HG02759 (cell line): ENCODE results near the gene INPP5K.
A peak's percentile ranks its signal among the peaks of the same experiment; 100 is the strongest.
"Not testable (repeated sequence)": the region's sequence is repeated elsewhere in the genome, so short reads cannot be mapped to it uniquely, and the experiment has no call there.

ENCODE experiments used
- ATAC-seq: cut with Tn5 transposase; IDR thresholded peaks from one replicate; pipeline ENCODE4 v1.9.1; 2021; ENCODE audit warnings: mild to moderate bottlenecking, moderate library complexity; ENCODE audit not compliant: unreplicated experiment

Gene INPP5K

GRCh38 chr17:1469231-1469852, 47.1 kb downstream of the INPP5K start:
- no peak for ATAC-seq

GRCh38 chr17:1467898-1468492, 48.4 kb downstream of the INPP5K start:
- no peak for ATAC-seq

GRCh38 chr17:1467258-1467657, 49.2 kb downstream of the INPP5K start:
- no peak for ATAC-seq

DNA sequence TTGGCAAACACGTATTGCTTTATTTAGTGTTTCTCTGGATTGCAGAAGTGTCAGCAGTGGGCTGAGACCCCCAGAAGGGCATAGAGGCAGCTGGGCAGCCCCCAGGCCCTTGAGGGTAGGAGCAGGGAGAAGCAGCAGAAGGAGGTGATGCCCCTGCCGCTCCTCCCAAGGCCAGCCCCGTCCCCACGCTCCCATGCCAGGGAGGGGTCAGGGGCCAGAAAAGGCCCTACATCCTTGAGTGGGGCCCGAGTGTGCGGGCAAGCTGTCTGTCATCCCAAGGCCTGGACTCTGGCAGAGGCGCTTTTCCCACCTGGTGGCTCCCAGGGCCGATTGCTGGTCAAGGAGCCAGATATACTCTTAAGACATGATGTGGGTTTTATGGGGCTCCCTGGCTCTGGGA, 52.2 kb downstream of the INPP5K start:
- ATAC-seq = no peak

DNA sequence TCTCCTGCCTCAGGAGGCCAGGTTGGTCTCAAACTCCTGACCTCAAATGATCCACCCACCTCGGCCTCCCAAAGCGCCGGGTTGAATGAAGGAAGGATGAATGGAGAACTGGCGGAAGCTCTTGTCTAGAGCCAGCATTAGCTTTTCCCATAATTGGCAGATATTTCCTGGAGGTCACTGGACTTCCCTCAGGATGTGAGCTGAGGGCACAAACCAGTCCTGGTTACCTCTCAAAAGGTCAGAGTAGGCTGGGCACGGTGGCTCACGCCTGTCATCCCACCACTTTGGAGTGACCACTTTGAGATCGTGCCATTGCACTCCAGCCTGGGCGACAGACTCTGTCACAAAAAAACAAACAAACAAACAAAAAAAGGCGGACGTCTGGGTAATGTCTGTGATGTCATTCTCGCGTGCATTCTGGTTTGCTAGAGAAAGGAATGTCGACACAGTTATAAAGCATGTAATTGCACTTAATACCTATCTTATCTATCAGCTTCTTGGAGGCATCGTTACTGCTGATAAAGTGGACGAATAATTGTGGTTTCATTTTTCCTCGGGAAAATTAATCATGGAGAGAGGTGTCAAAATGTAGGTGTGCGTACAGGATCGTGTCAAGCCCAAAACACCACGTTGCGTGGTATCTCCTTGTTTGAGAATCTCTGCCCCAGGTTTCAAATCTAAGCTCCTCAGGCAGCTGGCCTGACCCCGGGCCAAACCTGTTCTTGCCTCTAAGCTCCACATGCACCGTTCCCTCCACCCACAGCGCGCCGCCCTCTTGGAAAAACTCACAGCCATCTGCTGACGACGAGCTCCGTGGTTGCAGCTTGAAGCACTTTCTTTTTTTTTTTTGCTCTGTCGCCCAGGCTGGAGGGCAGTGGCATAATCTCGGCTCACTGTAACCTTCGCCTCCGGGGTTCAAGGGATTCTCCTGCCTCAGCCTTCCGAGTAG, 54.0 kb downstream of the INPP5K start:
- no peak for ATAC-seq

DNA sequence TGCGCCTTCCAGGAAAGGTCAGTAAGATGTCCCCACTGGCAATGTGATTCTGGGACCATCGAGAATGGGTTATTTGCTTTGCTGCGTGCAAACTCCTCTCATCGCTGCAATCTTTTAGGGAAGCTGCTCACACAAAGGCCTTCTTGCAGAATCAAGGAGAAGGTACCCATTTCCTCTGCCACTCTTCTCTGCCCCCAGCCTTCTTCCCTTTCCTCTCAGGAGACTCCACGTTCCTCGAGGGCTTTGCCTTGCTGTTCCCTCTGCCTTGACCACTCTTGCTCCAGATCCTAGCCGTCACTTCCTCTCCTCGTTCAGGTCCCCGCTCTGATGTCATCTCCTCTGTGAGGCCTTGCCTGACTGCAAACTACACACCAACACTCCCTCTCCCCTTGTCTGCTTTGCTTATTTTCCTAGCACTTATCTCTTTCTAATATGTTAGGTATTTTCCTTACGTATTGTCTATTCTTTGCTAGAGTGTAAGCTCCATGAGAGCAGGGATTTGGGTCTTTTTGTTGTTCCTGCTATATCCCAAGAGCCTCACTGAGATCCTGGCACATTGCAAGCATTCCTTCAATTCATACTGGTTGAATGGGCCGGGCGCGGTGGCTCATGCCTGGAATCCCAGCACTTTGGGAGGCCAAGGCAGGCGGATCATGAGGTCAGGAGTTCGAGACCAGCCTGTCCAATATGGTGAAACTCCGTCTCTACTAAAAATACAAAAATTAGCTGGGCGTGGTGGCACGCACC, 55.0 kb downstream of the INPP5K start:
- ATAC-seq = no peak

DNA sequence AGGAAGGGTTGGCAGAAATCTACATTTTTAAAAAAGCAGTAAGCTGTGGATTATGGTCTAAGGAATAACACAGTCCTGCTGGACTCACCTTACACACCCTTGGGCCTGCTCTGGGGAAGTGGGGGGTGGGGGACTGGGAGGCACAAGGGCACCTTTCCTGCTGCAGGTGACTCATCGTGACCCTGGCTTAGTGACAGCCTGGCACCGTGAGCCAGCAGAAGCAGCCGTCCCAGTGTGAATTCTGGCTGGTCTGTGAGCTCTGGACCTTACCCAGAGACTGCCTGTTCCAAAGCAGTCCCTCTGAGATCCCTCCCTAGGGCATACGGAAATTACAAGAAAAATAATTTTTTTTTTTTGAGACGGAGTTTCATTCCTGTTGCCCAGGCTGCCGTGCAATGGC, 56.2 kb downstream of the INPP5K start:
- no peak for ATAC-seq

DNA sequence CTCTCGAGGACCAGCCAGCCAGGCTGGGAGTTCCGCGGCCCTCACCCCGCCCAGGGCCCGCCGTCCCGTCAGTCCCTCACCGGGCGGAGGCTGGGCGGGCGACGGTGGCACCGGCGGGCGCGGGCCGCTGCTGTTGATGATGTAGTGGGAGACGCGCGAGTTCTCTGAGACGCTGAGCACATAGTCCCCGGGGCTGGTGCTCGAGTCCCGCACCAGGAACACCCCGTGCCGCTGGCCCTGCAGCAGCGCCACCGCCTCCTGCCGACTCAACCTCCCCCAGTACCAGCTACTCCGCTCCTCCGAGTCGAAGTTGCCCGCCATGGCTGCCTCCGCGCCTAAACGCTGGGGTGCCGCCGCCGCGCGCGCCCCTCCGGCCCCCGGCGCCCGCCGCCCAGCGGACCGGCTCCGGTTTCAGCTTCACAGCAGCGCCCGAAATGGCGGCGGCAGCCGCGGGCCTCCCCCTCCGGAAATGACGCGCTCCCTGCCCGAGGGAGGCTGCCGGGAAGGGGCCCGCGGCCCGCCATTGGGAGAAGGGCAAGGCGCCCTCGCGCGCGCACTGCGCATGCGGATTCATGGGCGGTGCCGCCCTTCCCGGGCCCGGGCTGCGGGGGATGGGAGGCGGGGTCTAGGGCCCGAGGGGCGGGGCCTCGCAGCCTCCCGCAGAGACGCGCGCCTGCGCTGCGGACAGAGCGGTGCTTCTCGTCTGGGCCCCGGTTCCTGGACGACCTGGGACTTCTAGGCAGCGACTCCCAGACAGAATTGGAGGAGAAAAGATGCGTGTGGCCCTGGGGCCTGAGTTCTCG, 60.4 kb downstream of the INPP5K start, which contains the start of gene CRK:
TSS of gene CRK (minus strand) at position 436 of the 803 bp plus-strand sequence. CDS start at position 321, 115 bp downstream.
- peak; percentile 91 for ATAC-seq

DNA sequence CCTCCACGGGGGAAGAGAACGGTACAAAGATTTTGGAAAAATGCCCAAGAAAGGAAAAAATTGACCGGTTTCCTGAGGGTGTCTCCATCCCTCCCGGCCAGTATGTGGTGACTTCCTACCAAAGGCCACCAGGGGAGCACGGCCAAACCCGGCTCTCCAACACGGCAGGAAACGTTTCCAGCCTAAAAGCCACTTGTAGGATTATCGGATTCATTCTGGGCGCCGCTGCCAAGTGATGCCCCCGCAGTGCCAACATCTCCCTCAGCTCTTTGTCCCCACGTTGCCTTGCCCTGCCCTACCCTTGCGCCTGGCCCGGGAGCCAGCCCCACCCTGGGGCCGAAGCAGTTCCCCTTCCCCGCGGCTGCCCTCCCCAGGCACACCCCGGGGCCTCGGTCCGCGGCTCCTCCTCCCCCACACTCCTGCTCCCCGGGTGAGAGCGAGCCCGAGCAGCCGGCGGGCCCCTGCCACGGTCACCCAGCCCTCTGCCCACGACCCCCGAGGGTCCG, 61.1 kb downstream of the INPP5K start:
- ATAC-seq = peak; percentile 26

DNA sequence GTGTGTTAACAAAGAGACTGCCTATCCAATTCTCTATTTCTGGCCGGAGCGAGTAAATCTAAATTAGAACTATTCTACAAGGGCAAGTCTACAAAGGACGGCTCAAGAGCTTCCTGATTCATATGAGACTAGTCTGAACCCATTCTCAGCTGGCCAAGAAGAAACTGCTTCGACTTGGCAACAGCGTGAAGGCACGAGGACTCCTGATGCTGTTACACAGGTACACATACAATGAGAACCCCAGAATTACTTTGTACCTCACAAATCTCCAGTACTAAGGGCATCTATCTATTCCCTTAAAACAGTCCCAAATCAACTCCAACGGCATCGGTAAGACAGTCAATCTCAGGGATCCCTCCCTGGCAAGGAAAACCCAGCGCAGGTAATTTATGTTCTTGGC, 61.9 kb downstream of the INPP5K start:
- ATAC-seq = no peak

GRCh38 chr17:1453694-1454093, 62.7 kb downstream of the INPP5K start:
- ATAC-seq = not testable (repeated sequence)

- ATAC-seq = no peak
Measured at GRCh38 chr17:1452836-1453235, 63.6 kb downstream of the INPP5K start.

GRCh38 chr17:1450261-1450660, 66.2 kb downstream of the INPP5K start:
- ATAC-seq = not testable (repeated sequence)

DNA sequence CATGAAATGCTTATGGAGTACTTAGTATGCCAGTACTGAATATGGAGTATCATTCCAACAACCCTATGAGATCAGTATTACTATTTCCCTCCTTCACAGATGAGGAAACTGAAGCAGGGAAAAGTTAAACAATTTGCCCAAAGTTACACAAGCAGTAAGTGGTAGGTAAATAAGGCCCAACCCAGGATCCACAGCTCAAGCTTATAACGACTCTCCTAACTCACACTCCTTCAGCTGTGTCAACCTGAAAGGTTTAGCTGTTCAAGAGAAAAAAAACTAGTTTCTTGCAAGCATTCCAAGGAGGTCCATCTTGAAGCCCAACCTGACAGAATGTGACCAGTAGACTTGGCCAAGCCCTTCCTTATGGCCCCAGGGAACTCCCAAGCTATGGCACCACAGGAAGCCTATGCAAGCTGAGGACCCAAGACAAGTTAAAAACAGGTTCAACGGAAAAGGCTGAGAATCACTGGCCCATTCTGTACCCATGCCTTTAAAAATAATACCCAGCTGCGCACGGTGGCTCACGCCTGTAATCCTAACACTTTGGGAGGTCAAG, 66.9 kb downstream of the INPP5K start:
- no peak for ATAC-seq

DNA sequence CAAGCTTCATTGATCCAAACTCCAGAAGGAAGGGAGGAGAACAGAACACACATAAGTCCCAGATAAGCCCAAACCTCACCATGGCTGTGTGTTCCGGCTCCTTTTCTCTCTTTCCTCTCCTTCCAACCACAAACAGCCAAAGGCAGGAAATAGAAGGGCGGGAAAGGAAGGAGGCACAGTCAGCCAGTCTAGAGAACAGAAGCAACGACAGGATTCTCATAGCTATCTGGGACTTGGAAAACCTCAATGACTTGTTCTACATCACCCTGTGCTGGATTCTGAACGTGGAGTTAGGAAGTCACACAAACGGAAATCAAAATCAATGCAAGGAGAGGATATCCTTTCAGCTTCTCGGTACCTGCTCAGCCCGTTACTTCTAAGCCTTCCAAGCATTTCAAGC, 69.4 kb downstream of the INPP5K start:
- ATAC-seq = no peak

- no peak for ATAC-seq
Measured at GRCh38 chr17:1446201-1446600, 70.2 kb downstream of the INPP5K start.

DNA sequence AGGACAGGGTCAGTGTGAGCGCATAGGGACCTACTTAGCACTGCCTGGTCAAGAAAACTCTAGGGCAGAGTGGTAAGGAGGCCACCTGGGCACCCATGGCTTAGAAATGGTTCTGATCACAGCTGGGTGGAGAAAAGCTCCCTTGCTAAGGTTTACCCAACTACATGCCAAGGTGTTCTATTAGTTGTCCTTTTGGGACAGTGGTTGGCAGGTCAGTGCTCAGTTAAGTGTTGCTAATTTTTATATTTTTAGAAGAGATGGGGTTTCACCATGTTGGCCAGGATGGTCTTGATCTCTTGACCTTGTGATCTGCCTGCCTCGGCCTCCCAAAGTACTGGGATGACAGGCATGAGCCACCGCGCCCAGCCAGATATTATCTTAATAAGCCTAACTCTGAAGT, 70.7 kb downstream of the INPP5K start:
- not testable (repeated sequence) for ATAC-seq
